ENCODE data around the gene ATG7.

GRCh38 chr3:11447584-11448200 lies 175.5 kb downstream of the ATG7 start:
- TF ChIP-seq CTCF (IDR thresholded peaks at IDR 0.05; ENCODE audit: borderline replicate concordance, extremely low read depth, low read length, poor library complexity, severe bottlenecking) (no peak), EZH2 (IDR thresholded peaks at IDR 0.05; ENCODE audit: borderline replicate concordance, low read depth, low read length, severe bottlenecking) (no peak)
